IMR-90 (cell line): Measurements from ENCODE around the gene RIMS4. TPM values are rescaled to one million over a fixed set of nuclear protein-coding genes. Genes with fewer than 3 reads are reported as not detected.

Source experiments
- ATAC-seq: fragments of 200-7000 bp; cut with Tn5 transposase; 2 replicates; pipeline ENCODE4 v1.9.1; 2020; ENCODE audit warnings: low read depth, mild to moderate bottlenecking, moderate library complexity
- BruUV-seq: library from RNA; stranded (reverse); fragments of 400-500 nt; replicated peaks from 2 replicates; lab custom pipeline; 2021; lab: Mats Ljungman, UMichigan
- CTCF ChIA-PET: fragments of 300-600 bp; formaldehyde crosslinking; extraction: SDS; loops from one replicate; lab custom pipeline; 2021; ENCODE audit warnings: antibody characterized with exemption; lab: Yijun Ruan, JAX
- POLR2A ChIA-PET: fragments of 300-600 bp; sonication (Branson Sonifier 250); formaldehyde crosslinking; loops from one replicate; lab custom pipeline; 2022; ENCODE audit warnings: antibody characterized with exemption; ENCODE audit not compliant: unreplicated experiment; lab: Charles Lee
- DNase-seq: peaks from one replicate; pipeline ENCODE4 v3.0.0; 2013
- H2AFZ ChIP-seq: replicated peaks from 2 replicates; pipeline ENCODE3; 2013; ENCODE audit warnings: low read length, mild to moderate bottlenecking; ENCODE audit not compliant: poor library complexity
- H2AK5ac ChIP-seq: 2 replicates; pipeline ENCODE4 v1.6.1; 2013; ENCODE audit warnings: low read depth, low read length, inconsistent platforms
- H2AK9ac ChIP-seq: replicated peaks from 2 replicates; pipeline ENCODE3; 2013; ENCODE audit warnings: mild to moderate bottlenecking, low read depth, low read length, moderate library complexity; ENCODE audit not compliant: poor library complexity
- H2BK120ac ChIP-seq: 2 replicates; pipeline ENCODE4 v1.6.1; 2013; ENCODE audit warnings: low read depth, low read length, inconsistent platforms
- H2BK15ac ChIP-seq: 3 replicates; pipeline ENCODE4 v1.6.1; 2013; ENCODE audit warnings: low read depth, low read length, inconsistent platforms
- H2BK20ac ChIP-seq: 2 replicates; pipeline ENCODE4 v1.6.1; 2013; ENCODE audit warnings: low read depth, mild to moderate bottlenecking, inconsistent platforms, low read length, moderate library complexity
- H2BK5ac ChIP-seq: 2 replicates; pipeline ENCODE4 v1.6.1; 2013; ENCODE audit warnings: mild to moderate bottlenecking, low read depth, low read length, inconsistent platforms; ENCODE audit not compliant: poor library complexity, severe bottlenecking
- H3K14ac ChIP-seq: replicated peaks from 2 replicates; pipeline ENCODE4 v1.6.1; 2013; ENCODE audit warnings: low read depth, low read length, inconsistent platforms
- H3K18ac ChIP-seq: 2 replicates; pipeline ENCODE4 v1.6.1; 2013; ENCODE audit warnings: low read depth, low read length, control low read depth
- H3K23ac ChIP-seq: 2 replicates; pipeline ENCODE4 v1.6.1; 2013; ENCODE audit warnings: low read depth, low read length, inconsistent platforms
- H3K27ac ChIP-seq: 2 replicates; pipeline ENCODE4 v1.5.1; 2013; ENCODE audit warnings: mild to moderate bottlenecking, control low read depth, low read length; ENCODE audit not compliant: insufficient read depth
- H3K27me3 ChIP-seq: 2 replicates; pipeline ENCODE4 v1.6.1; 2013; ENCODE audit warnings: low read length; ENCODE audit not compliant: control insufficient read depth, insufficient read depth
- H3K36me3 ChIP-seq: 2 replicates; pipeline ENCODE4 v1.6.1; 2013; ENCODE audit warnings: low read length, mixed read lengths; ENCODE audit not compliant: control insufficient read depth, insufficient read depth
- H3K4ac ChIP-seq: 2 replicates; pipeline ENCODE4 v1.6.1; 2013; ENCODE audit warnings: low read depth, low read length, inconsistent platforms
- H3K4me1 ChIP-seq: 2 replicates; pipeline ENCODE4 v1.6.1; 2013; ENCODE audit warnings: low read length, mixed read lengths; ENCODE audit not compliant: control insufficient read depth, insufficient read depth
- H3K4me2 ChIP-seq: 2 replicates; pipeline ENCODE4 v1.6.1; 2013; ENCODE audit warnings: low read depth, mild to moderate bottlenecking, control low read depth, low read length, moderate library complexity
- H3K4me3 ChIP-seq: 2 replicates; pipeline ENCODE4 v1.5.1; 2013; ENCODE audit warnings: low read depth, mild to moderate bottlenecking, control low read depth, low read length, moderate library complexity; ENCODE audit not compliant: insufficient read depth
- H3K56ac ChIP-seq: 2 replicates; pipeline ENCODE4 v1.6.1; 2013; ENCODE audit warnings: low read length, inconsistent platforms; ENCODE audit not compliant: insufficient read depth; ENCODE audit errors: extremely low read depth
- H3K79me1 ChIP-seq, 2 experiments: 2 replicates each; pipeline ENCODE4 v1.6.1; 2013; ENCODE audit warnings: low read length in 2 of 2, inconsistent platforms in 1 of 2, low read depth in 1 of 2
- H3K9ac ChIP-seq: 2 replicates; pipeline ENCODE4 v1.6.1; 2013; ENCODE audit warnings: low read depth, low read length, control low read depth
- H3K9me1 ChIP-seq: 2 replicates; pipeline ENCODE4 v1.6.1; 2013; ENCODE audit warnings: low read length, inconsistent platforms; ENCODE audit not compliant: insufficient read depth
- H3K9me3 ChIP-seq: 2 replicates; pipeline ENCODE4 v1.6.1; 2013; ENCODE audit warnings: low read length; ENCODE audit not compliant: control insufficient read depth, insufficient read depth
- H4K20me1 ChIP-seq: 2 replicates; pipeline ENCODE4 v1.6.1; 2013; ENCODE audit warnings: low read length, inconsistent platforms; ENCODE audit not compliant: insufficient read depth
- H4K5ac ChIP-seq: 2 replicates; pipeline ENCODE4 v1.6.1; 2013; ENCODE audit warnings: mild to moderate bottlenecking, low read depth, low read length, control low read depth
- H4K8ac ChIP-seq, 2 experiments: 2 replicates each; pipeline ENCODE4 v1.6.1; 2013; ENCODE audit warnings: low read depth in 2 of 2, low read length in 2 of 2, control low read depth in 1 of 2, inconsistent platforms in 1 of 2
- H4K91ac ChIP-seq: 2 replicates; pipeline ENCODE4 v1.6.1; 2013; ENCODE audit warnings: low read depth, low read length, inconsistent platforms; ENCODE audit not compliant: insufficient read depth
- BHLHE40 ChIP-seq: fragments of 150-350 bp; IDR thresholded peaks from 2 replicates; pipeline ENCODE4 v1.6.1; 2016; ENCODE audit warnings: mild to moderate bottlenecking, low read depth, low read length
- CEBPB ChIP-seq: IDR thresholded peaks from 2 replicates; pipeline ENCODE4 v1.6.1; 2012; ENCODE audit warnings: low read depth, low read length, improper control_type of control experiment
- CTCF ChIP-seq: conservative IDR thresholded peaks from 2 replicates; pipeline ENCODE4 v1.5.1; 2012; ENCODE audit warnings: mild to moderate bottlenecking, low read depth, low read length, improper control_type of control experiment
- ELK1 ChIP-seq: fragments of 150-350 bp; IDR thresholded peaks from 2 replicates; pipeline ENCODE4 v1.6.1; 2016; ENCODE audit warnings: low read depth, mild to moderate bottlenecking, low read length, moderate library complexity, borderline replicate concordance
- FOS ChIP-seq: fragments of 150-350 bp; IDR thresholded peaks from 2 replicates; pipeline ENCODE4 v1.6.1; 2016; ENCODE audit warnings: low read depth, low read length
- MAFK ChIP-seq: IDR thresholded peaks from 2 replicates; pipeline ENCODE4 v1.6.1; 2012; ENCODE audit warnings: low read depth, low read length, improper control_type of control experiment
- MAZ ChIP-seq: IDR thresholded peaks from 2 replicates; pipeline ENCODE4 v1.6.1; 2012; ENCODE audit warnings: low read depth, mild to moderate bottlenecking, low read length, improper control_type of control experiment, moderate library complexity, borderline replicate concordance
- MXI1 ChIP-seq: IDR thresholded peaks from 2 replicates; pipeline ENCODE4 v1.6.1; 2012; ENCODE audit warnings: low read depth, mild to moderate bottlenecking, low read length, moderate library complexity, borderline replicate concordance
- NFE2L2 ChIP-seq: fragments of 150-350 bp; IDR thresholded peaks from 2 replicates; pipeline ENCODE4 v1.6.1; 2016; ENCODE audit warnings: low read depth, mild to moderate bottlenecking, low read length
- POLR2A ChIP-seq: IDR thresholded peaks from 2 replicates; pipeline ENCODE4 v1.6.1; 2012; ENCODE audit warnings: mild to moderate bottlenecking, low read depth, low read length
- RAD21 ChIP-seq: IDR thresholded peaks from 2 replicates; pipeline ENCODE4 v1.6.1; 2012; ENCODE audit warnings: low read length, improper control_type of control experiment
- RCOR1 ChIP-seq: IDR thresholded peaks from 2 replicates; pipeline ENCODE4 v1.6.1; 2012; ENCODE audit warnings: mild to moderate bottlenecking, low read length, improper control_type of control experiment; ENCODE audit not compliant: insufficient replicate concordance
- RFX5 ChIP-seq: IDR thresholded peaks from 2 replicates; pipeline ENCODE4 v1.8.0; 2012; ENCODE audit warnings: low read depth, mild to moderate bottlenecking, low read length, moderate library complexity
- SMC3 ChIP-seq: fragments of 150-350 bp; IDR thresholded peaks from 2 replicates; pipeline ENCODE4 v1.6.1; 2016; ENCODE audit warnings: low read depth, mild to moderate bottlenecking, antibody characterized with exemption, low read length, moderate library complexity
- USF2 ChIP-seq: fragments of 150-350 bp; IDR thresholded peaks from 2 replicates; pipeline ENCODE4 v1.6.1; 2017; ENCODE audit warnings: mild to moderate bottlenecking, antibody characterized with exemption, low read length, low read depth
- WGBS, 2 experiments: methylation state at CpG; one replicate each; pipeline versions ENCODE4 v1.1.5 to v1.1.7; 2013; ENCODE audit warnings: missing lambda C conversion rate in 2 of 2; ENCODE audit not compliant: insufficient read length in 1 of 2; ENCODE audit errors: extremely low coverage in 2 of 2; 5-methylcytosine and 5-hydroxymethylcytosine counted together
- dilution Hi-C: fragments of 300-500 bp; cut with HindIII; formaldehyde crosslinking; loops from one replicate; pipeline ENCODE4 v1.14.3; 2018; ENCODE audit warnings: low sequenced_read_pairs; ENCODE audit not compliant: unreplicated experiment
- in situ Hi-C: fragments of 300-500 bp; cut with MboI; formaldehyde crosslinking; loops from 3 replicates; pipeline ENCODE4 v1.14.3; 2019; ENCODE audit warnings: low sequenced_read_pairs, inconsistent platforms, mixed read lengths
- intact Hi-C: fragments of 100-400 bp; cut with micrococcal nuclease; formaldehyde crosslinking; loops from 2 replicates; pipeline ENCODE4 v1.10.0; 2022
- polyA plus RNA-seq, 3 experiments: library from polyadenylated mRNA; depleted of rRNA; stranded (reverse); fragments of >200 nt; gene quantifications; 2 replicates each; pipeline ENCODE4 v1.2.3, GENCODE V29; 2012; ENCODE audit warnings: low replicate concordance in 1 of 3
- total RNA-seq: library from RNA; depleted of rRNA; stranded (reverse); fragments of >200 nt; gene quantifications from 2 replicates; pipeline ENCODE4 v1.2.3, GENCODE V29; 2012

RIMS4 gene
- total and polyA plus RNA-seq, 2 of the 4 experiments (the other 2 are of a cell fraction), result not detected

GRCh38 chr20:44759595-44759994 lies 50.8 kb downstream of the RIMS4 start:
- CTCF ChIA-PET, result no interaction called here

More at GRCh38 chr20:44759595-44759994, 50.8 kb downstream of the RIMS4 start:
- H3K4me3 ChIP-seq, result no peak overlapping the region
- POLR2A ChIA-PET, result no interaction called here
- intact Hi-C loops, result no loop called here
- no peaks in the 10 kb centered on the region for H3K36me3 ChIP-seq
- H3K4me2 ChIP-seq, result no peak overlapping the region
- ATAC-seq, result no peak
- H4K5ac ChIP-seq, result no peak overlapping the region
- H3K9me1 ChIP-seq, result no peaks in the 10 kb centered on the region
- no peak overlapping the region for H3K4ac ChIP-seq
- H3K9ac ChIP-seq, result no peak overlapping the region
- no peak for DNase-seq
- no peak overlapping the region for H2BK20ac ChIP-seq
- no CpG with 5 or more reads among the region's 1 CpG for WGBS, 2 experiments
- H3K79me1 ChIP-seq, result no peaks in the 10 kb centered on the region
- no peak overlapping the region for H2BK5ac ChIP-seq
- no peak overlapping the region for H3K14ac ChIP-seq
- H2BK120ac ChIP-seq, result no peak overlapping the region
- BruUV-seq, result no TSS peak
- no peak overlapping the region for H2AK5ac ChIP-seq
- H3K27me3 ChIP-seq, result peaks cover 28% of the 10 kb centered on the region
- H2BK15ac ChIP-seq, result no peak overlapping the region
- in situ Hi-C loops, result no loop called here
- no peak overlapping the region for H4K91ac ChIP-seq
- H4K20me1 ChIP-seq, result no peaks in the 10 kb centered on the region
- no peak overlapping the region for H2AFZ ChIP-seq
- dilution Hi-C loops, result no loop called here
- no peak overlapping the region for H2AK9ac ChIP-seq
- no peak overlapping the region for H4K8ac ChIP-seq
- no peak overlapping the region for H3K18ac ChIP-seq
- no peak overlapping the region for H3K56ac ChIP-seq
- no peaks in the 10 kb centered on the region for H3K9me3 ChIP-seq
- TF ChIP-seq POLR2A (no peak), MAZ (no peak), ELK1 (no peak), RAD21 (no peak), SMC3 (no peak), RFX5 (no peak), RCOR1 (no peak), CTCF (no peak), NFE2L2 (no peak), MAFK (no peak), USF2 (no peak), BHLHE40 (no peak), MXI1 (no peak), CEBPB (no peak), FOS (no peak)
- no peak overlapping the region for H3K27ac ChIP-seq
- no peak overlapping the region for H3K23ac ChIP-seq
- H3K4me1 ChIP-seq, result no peaks in the 10 kb centered on the region
